Measurements from ENCODE around the gene MILR1.
"Not testable (repeated sequence)": the region's sequence is repeated elsewhere in the genome, so short reads cannot be mapped to it uniquely, and the experiment has no call there.

DNA sequence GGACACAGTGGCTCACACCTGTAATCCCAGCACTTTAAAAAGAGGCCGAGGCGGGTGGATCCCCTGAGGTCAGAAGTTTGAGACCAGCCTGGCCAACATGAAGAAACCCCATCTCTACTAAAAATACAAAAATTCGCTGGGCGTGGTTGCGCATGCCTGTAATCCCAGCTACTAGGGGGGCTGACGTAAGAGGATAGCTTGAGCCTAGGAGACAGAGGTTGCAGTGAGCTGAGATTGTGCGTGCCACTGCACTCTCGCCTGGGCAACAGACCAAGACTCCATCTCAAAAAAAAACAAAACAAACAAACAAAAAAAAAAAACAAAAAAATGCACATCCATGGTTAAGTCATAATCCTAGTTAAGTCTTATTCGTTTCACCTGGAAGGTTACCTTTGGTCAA lies 26.8 kb upstream of the MILR1 start:
- TF ChIP-seq SP1 (CRISPR knock-in tag; conservative IDR thresholded peaks at IDR 0.05); CTCF (IDR thresholded peaks at IDR 0.05); SMAD4 (CRISPR knock-in tag; IDR thresholded peaks at IDR 0.05); TCF7 (CRISPR knock-in tag; IDR thresholded peaks at IDR 0.05; ENCODE audit: low read depth): not testable (repeated sequence)
- TF ChIP-seq, protein P1, sequence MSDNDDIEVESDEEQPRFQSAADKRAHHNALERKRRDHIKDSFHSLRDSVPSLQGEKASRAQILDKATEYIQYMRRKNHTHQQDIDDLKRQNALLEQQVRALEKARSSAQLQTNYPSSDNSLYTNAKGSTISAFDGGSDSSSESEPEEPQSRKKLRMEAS (CRISPR knock-in tag; IDR thresholded peaks at IDR 0.05) = not testable (repeated sequence)
- TF ChIP-seq, protein P2, sequence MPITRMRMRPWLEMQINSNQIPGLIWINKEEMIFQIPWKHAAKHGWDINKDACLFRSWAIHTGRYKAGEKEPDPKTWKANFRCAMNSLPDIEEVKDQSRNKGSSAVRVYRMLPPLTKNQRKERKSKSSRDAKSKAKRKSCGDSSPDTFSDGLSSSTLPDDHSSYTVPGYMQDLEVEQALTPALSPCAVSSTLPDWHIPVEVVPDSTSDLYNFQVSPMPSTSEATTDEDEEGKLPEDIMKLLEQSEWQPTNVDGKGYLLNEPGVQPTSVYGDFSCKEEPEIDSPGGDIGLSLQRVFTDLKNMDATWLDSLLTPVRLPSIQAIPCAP (CRISPR knock-in tag; IDR thresholded peaks at IDR 0.05) = not testable (repeated sequence)
